SK-N-SH treated with all-trans-retinoic acid at 6 μM for 48 hours (cell line): ENCODE results near the gene GLDC.

Source experiments
- ARNTL ChIP-seq: fragments of 450-650 bp; formaldehyde crosslinking; IDR thresholded peaks from 2 replicates; pipeline ENCODE4 v1.5.0; 2020; ENCODE audit warnings: low read depth, mild to moderate bottlenecking, moderate library complexity, borderline replicate concordance
- CREB5 ChIP-seq: fragments of 250-450 bp; sonication (Bioruptor Pico); IDR thresholded peaks from 2 replicates; pipeline ENCODE4 v1.5.1; 2020; ENCODE audit warnings: low read depth, mild to moderate bottlenecking, moderate library complexity
- ESRRG ChIP-seq: fragments of 250-450 bp; sonication (Bioruptor Pico); IDR thresholded peaks from 2 replicates; pipeline ENCODE4 v1.6.1; 2021; ENCODE audit warnings: mild to moderate bottlenecking
- PATZ1 ChIP-seq: fragments of 250-450 bp; sonication (Bioruptor Pico); IDR thresholded peaks from 2 replicates; pipeline ENCODE4 v1.8.0; 2020; ENCODE audit warnings: mild to moderate bottlenecking, moderate library complexity, borderline replicate concordance
- PPARA ChIP-seq: fragments of 250-450 bp; sonication (Bioruptor Pico); IDR thresholded peaks from 2 replicates; pipeline ENCODE4 v1.5.0; 2020; ENCODE audit warnings: mild to moderate bottlenecking, borderline replicate concordance
- RARB ChIP-seq: fragments of 250-450 bp; sonication (Bioruptor Pico); IDR thresholded peaks from 2 replicates; pipeline ENCODE4 v1.8.0; 2021; ENCODE audit warnings: mild to moderate bottlenecking, moderate library complexity
- TCF4 ChIP-seq: fragments of 250-450 bp; sonication (Bioruptor Pico); IDR thresholded peaks from 2 replicates; pipeline ENCODE4 v1.8.0; 2021; ENCODE audit warnings: mild to moderate bottlenecking, moderate library complexity, borderline replicate concordance
- TOX ChIP-seq: fragments of 250-450 bp; sonication (Bioruptor Pico); IDR thresholded peaks from 2 replicates; pipeline ENCODE4 v1.8.0; 2021; ENCODE audit warnings: mild to moderate bottlenecking, moderate library complexity, borderline replicate concordance
- TSHZ2 ChIP-seq: fragments of 250-450 bp; sonication (Bioruptor Pico); IDR thresholded peaks from 2 replicates; pipeline ENCODE4 v1.5.0; 2020; ENCODE audit warnings: mild to moderate bottlenecking, moderate library complexity
- ZC3H10 ChIP-seq: fragments of 250-450 bp; sonication (Bioruptor Pico); IDR thresholded peaks from 2 replicates; pipeline ENCODE4 v1.5.1; 2021; ENCODE audit warnings: mild to moderate bottlenecking, moderate library complexity
- ZFP3 ChIP-seq: fragments of 250-450 bp; sonication (Bioruptor Pico); IDR thresholded peaks from 2 replicates; pipeline ENCODE4 v1.5.0; 2020; ENCODE audit warnings: mild to moderate bottlenecking, moderate library complexity
- ZNF70 ChIP-seq: fragments of 450-650 bp; formaldehyde crosslinking; IDR thresholded peaks from 2 replicates; pipeline ENCODE4 v1.5.0; 2020; ENCODE audit warnings: mild to moderate bottlenecking, moderate library complexity
- ZNF8 ChIP-seq: fragments of 450-650 bp; formaldehyde crosslinking; IDR thresholded peaks from 2 replicates; pipeline ENCODE4 v1.5.0; 2020; ENCODE audit warnings: mild to moderate bottlenecking, moderate library complexity

- TF ChIP-seq TCF4 (no peak), ESRRG (CRISPR knock-in tag) (no peak), ARNTL (CRISPR knock-in tag) (no peak), CREB5 (CRISPR knock-in tag) (no peak), RARB (CRISPR knock-in tag) (no peak), ZNF8 (no peak), PPARA (CRISPR knock-in tag) (no peak), PATZ1 (no peak), TOX (no peak), ZFP3 (CRISPR knock-in tag) (no peak), ZC3H10 (no peak), ZNF70 (CRISPR knock-in tag) (no peak), TSHZ2 (CRISPR knock-in tag) (no peak)
These were observed 35.5 kb downstream of the GLDC start for GRCh38 chr9:6610073-6610472.
